Transverse colon (tissue), 4 donors: ENCODE measurements around the gene DPP10.

Source experiments
- POLR2A ChIP-seq: fragments of 450-650 bp; IDR thresholded peaks from one replicate; pipeline ENCODE4 v1.6.1; 2016; ENCODE audit warnings: antibody characterized with exemption, mild to moderate bottlenecking, moderate library complexity
- POLR2AphosphoS5 ChIP-seq, 3 donors: sonication (generic); formaldehyde crosslinking; IDR thresholded peaks; one replicate each; pipeline ENCODE4 v1.6.1; 2016; ENCODE audit warnings: antibody characterized with exemption in 3 of 3
- TF ChIP-seq, protein P1 (sequence below), 5 experiments: fragments of 200-600 bp in 3 of 5; fragments of 450-650 bp in 2 of 5; sonication (generic) in 3 of 5; IDR thresholded peaks; 1 replicate in 2 of 5; 2 replicates in 3 of 5; pipeline ENCODE4 v1.5.1; 2016 to 2017; ENCODE audit warnings: antibody characterized with exemption in 5 of 5, inconsistent platforms in 3 of 5, mild to moderate bottlenecking in 2 of 5, moderate library complexity in 1 of 5

DNA sequence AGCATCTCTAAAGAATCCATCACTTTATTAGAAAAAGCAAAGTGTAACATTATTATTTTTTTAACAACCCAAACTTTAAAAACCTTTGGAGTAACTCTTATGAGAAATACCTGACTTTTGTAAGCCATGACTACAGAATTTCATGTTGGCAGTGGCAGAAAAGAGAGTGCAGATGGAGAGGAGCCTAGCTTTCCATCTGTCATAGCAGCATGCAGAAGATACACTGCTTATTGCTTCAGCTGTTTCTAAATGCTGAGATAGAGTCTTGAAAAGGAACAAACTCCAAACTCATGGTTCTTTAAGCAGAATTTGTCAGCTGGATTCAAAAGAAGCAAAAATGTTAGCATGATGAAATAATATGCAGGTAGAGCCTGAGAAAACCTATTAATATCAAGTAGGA, 1130.3 kb downstream of the DPP10 start:
- TF ChIP-seq POLR2A (no peak), POLR2AphosphoS5 (IDR thresholded peaks at IDR 0.05) (no peak)
- TF ChIP-seq, protein P1, sequence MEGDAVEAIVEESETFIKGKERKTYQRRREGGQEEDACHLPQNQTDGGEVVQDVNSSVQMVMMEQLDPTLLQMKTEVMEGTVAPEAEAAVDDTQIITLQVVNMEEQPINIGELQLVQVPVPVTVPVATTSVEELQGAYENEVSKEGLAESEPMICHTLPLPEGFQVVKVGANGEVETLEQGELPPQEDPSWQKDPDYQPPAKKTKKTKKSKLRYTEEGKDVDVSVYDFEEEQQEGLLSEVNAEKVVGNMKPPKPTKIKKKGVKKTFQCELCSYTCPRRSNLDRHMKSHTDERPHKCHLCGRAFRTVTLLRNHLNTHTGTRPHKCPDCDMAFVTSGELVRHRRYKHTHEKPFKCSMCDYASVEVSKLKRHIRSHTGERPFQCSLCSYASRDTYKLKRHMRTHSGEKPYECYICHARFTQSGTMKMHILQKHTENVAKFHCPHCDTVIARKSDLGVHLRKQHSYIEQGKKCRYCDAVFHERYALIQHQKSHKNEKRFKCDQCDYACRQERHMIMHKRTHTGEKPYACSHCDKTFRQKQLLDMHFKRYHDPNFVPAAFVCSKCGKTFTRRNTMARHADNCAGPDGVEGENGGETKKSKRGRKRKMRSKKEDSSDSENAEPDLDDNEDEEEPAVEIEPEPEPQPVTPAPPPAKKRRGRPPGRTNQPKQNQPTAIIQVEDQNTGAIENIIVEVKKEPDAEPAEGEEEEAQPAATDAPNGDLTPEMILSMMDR (IDR thresholded peaks at IDR 0.05) = no peak
